IMR-90 (cell line): Measurements from ENCODE around the gene KCTD10. TPM values are rescaled to one million over a fixed set of nuclear protein-coding genes. Genes with fewer than 3 reads are reported as not detected.

Experiments
- ATAC-seq: fragments of 200-7000 bp; cut with Tn5 transposase; 2 replicates; pipeline ENCODE4 v1.9.1; 2020; ENCODE audit warnings: low read depth, mild to moderate bottlenecking, moderate library complexity
- BruUV-seq: library from RNA; stranded (reverse); fragments of 400-500 nt; replicated peaks from 2 replicates; lab custom pipeline; 2021; lab: Mats Ljungman, UMichigan
- CTCF ChIA-PET: fragments of 300-600 bp; formaldehyde crosslinking; extraction: SDS; loops from one replicate; lab custom pipeline; 2021; ENCODE audit warnings: antibody characterized with exemption; lab: Yijun Ruan, JAX
- POLR2A ChIA-PET: fragments of 300-600 bp; sonication (Branson Sonifier 250); formaldehyde crosslinking; loops from one replicate; lab custom pipeline; 2022; ENCODE audit warnings: antibody characterized with exemption; ENCODE audit not compliant: unreplicated experiment; lab: Charles Lee
- DNase-seq: peaks from one replicate; pipeline ENCODE4 v3.0.0; 2013
- H2AFZ ChIP-seq: replicated peaks from 2 replicates; pipeline ENCODE3; 2013; ENCODE audit warnings: low read length, mild to moderate bottlenecking; ENCODE audit not compliant: poor library complexity
- H2AK5ac ChIP-seq: 2 replicates; pipeline ENCODE4 v1.6.1; 2013; ENCODE audit warnings: low read depth, low read length, inconsistent platforms
- H2AK9ac ChIP-seq: replicated peaks from 2 replicates; pipeline ENCODE3; 2013; ENCODE audit warnings: mild to moderate bottlenecking, low read depth, low read length, moderate library complexity; ENCODE audit not compliant: poor library complexity
- H2BK120ac ChIP-seq: 2 replicates; pipeline ENCODE4 v1.6.1; 2013; ENCODE audit warnings: low read depth, low read length, inconsistent platforms
- H2BK15ac ChIP-seq: 3 replicates; pipeline ENCODE4 v1.6.1; 2013; ENCODE audit warnings: low read depth, low read length, inconsistent platforms
- H2BK20ac ChIP-seq: 2 replicates; pipeline ENCODE4 v1.6.1; 2013; ENCODE audit warnings: low read depth, mild to moderate bottlenecking, inconsistent platforms, low read length, moderate library complexity
- H2BK5ac ChIP-seq: 2 replicates; pipeline ENCODE4 v1.6.1; 2013; ENCODE audit warnings: mild to moderate bottlenecking, low read depth, low read length, inconsistent platforms; ENCODE audit not compliant: poor library complexity, severe bottlenecking
- H3K14ac ChIP-seq: replicated peaks from 2 replicates; pipeline ENCODE4 v1.6.1; 2013; ENCODE audit warnings: low read depth, low read length, inconsistent platforms
- H3K18ac ChIP-seq: 2 replicates; pipeline ENCODE4 v1.6.1; 2013; ENCODE audit warnings: low read depth, low read length, control low read depth
- H3K23ac ChIP-seq: 2 replicates; pipeline ENCODE4 v1.6.1; 2013; ENCODE audit warnings: low read depth, low read length, inconsistent platforms
- H3K27ac ChIP-seq: 2 replicates; pipeline ENCODE4 v1.5.1; 2013; ENCODE audit warnings: mild to moderate bottlenecking, control low read depth, low read length; ENCODE audit not compliant: insufficient read depth
- H3K27me3 ChIP-seq: 2 replicates; pipeline ENCODE4 v1.6.1; 2013; ENCODE audit warnings: low read length; ENCODE audit not compliant: control insufficient read depth, insufficient read depth
- H3K36me3 ChIP-seq: 2 replicates; pipeline ENCODE4 v1.6.1; 2013; ENCODE audit warnings: low read length, mixed read lengths; ENCODE audit not compliant: control insufficient read depth, insufficient read depth
- H3K4ac ChIP-seq: 2 replicates; pipeline ENCODE4 v1.6.1; 2013; ENCODE audit warnings: low read depth, low read length, inconsistent platforms
- H3K4me1 ChIP-seq: 2 replicates; pipeline ENCODE4 v1.6.1; 2013; ENCODE audit warnings: low read length, mixed read lengths; ENCODE audit not compliant: control insufficient read depth, insufficient read depth
- H3K4me2 ChIP-seq: 2 replicates; pipeline ENCODE4 v1.6.1; 2013; ENCODE audit warnings: low read depth, mild to moderate bottlenecking, control low read depth, low read length, moderate library complexity
- H3K4me3 ChIP-seq: 2 replicates; pipeline ENCODE4 v1.5.1; 2013; ENCODE audit warnings: low read depth, mild to moderate bottlenecking, control low read depth, low read length, moderate library complexity; ENCODE audit not compliant: insufficient read depth
- H3K56ac ChIP-seq: 2 replicates; pipeline ENCODE4 v1.6.1; 2013; ENCODE audit warnings: low read length, inconsistent platforms; ENCODE audit not compliant: insufficient read depth; ENCODE audit errors: extremely low read depth
- H3K79me1 ChIP-seq, 2 experiments: 2 replicates each; pipeline ENCODE4 v1.6.1; 2013; ENCODE audit warnings: low read length in 2 of 2, inconsistent platforms in 1 of 2, low read depth in 1 of 2
- H3K9ac ChIP-seq: 2 replicates; pipeline ENCODE4 v1.6.1; 2013; ENCODE audit warnings: low read depth, low read length, control low read depth
- H3K9me1 ChIP-seq: 2 replicates; pipeline ENCODE4 v1.6.1; 2013; ENCODE audit warnings: low read length, inconsistent platforms; ENCODE audit not compliant: insufficient read depth
- H3K9me3 ChIP-seq: 2 replicates; pipeline ENCODE4 v1.6.1; 2013; ENCODE audit warnings: low read length; ENCODE audit not compliant: control insufficient read depth, insufficient read depth
- H4K20me1 ChIP-seq: 2 replicates; pipeline ENCODE4 v1.6.1; 2013; ENCODE audit warnings: low read length, inconsistent platforms; ENCODE audit not compliant: insufficient read depth
- H4K5ac ChIP-seq: 2 replicates; pipeline ENCODE4 v1.6.1; 2013; ENCODE audit warnings: mild to moderate bottlenecking, low read depth, low read length, control low read depth
- H4K8ac ChIP-seq, 2 experiments: 2 replicates each; pipeline ENCODE4 v1.6.1; 2013; ENCODE audit warnings: low read depth in 2 of 2, low read length in 2 of 2, control low read depth in 1 of 2, inconsistent platforms in 1 of 2
- H4K91ac ChIP-seq: 2 replicates; pipeline ENCODE4 v1.6.1; 2013; ENCODE audit warnings: low read depth, low read length, inconsistent platforms; ENCODE audit not compliant: insufficient read depth
- CHD1 ChIP-seq: IDR thresholded peaks from 2 replicates; pipeline ENCODE4 v1.6.1; 2012; ENCODE audit warnings: low read depth, low read length, improper control_type of control experiment
- CTCF ChIP-seq: conservative IDR thresholded peaks from 2 replicates; pipeline ENCODE4 v1.5.1; 2012; ENCODE audit warnings: mild to moderate bottlenecking, low read depth, low read length, improper control_type of control experiment
- ELK1 ChIP-seq: fragments of 150-350 bp; IDR thresholded peaks from 2 replicates; pipeline ENCODE4 v1.6.1; 2016; ENCODE audit warnings: low read depth, mild to moderate bottlenecking, low read length, moderate library complexity, borderline replicate concordance
- FOS ChIP-seq: fragments of 150-350 bp; IDR thresholded peaks from 2 replicates; pipeline ENCODE4 v1.6.1; 2016; ENCODE audit warnings: low read depth, low read length
- MAFK ChIP-seq: IDR thresholded peaks from 2 replicates; pipeline ENCODE4 v1.6.1; 2012; ENCODE audit warnings: low read depth, low read length, improper control_type of control experiment
- MAZ ChIP-seq: IDR thresholded peaks from 2 replicates; pipeline ENCODE4 v1.6.1; 2012; ENCODE audit warnings: low read depth, mild to moderate bottlenecking, low read length, improper control_type of control experiment, moderate library complexity, borderline replicate concordance
- MXI1 ChIP-seq: IDR thresholded peaks from 2 replicates; pipeline ENCODE4 v1.6.1; 2012; ENCODE audit warnings: low read depth, mild to moderate bottlenecking, low read length, moderate library complexity, borderline replicate concordance
- NFE2L2 ChIP-seq: fragments of 150-350 bp; IDR thresholded peaks from 2 replicates; pipeline ENCODE4 v1.6.1; 2016; ENCODE audit warnings: low read depth, mild to moderate bottlenecking, low read length
- POLR2A ChIP-seq: IDR thresholded peaks from 2 replicates; pipeline ENCODE4 v1.6.1; 2012; ENCODE audit warnings: mild to moderate bottlenecking, low read depth, low read length
- RAD21 ChIP-seq: IDR thresholded peaks from 2 replicates; pipeline ENCODE4 v1.6.1; 2012; ENCODE audit warnings: low read length, improper control_type of control experiment
- RCOR1 ChIP-seq: IDR thresholded peaks from 2 replicates; pipeline ENCODE4 v1.6.1; 2012; ENCODE audit warnings: mild to moderate bottlenecking, low read length, improper control_type of control experiment; ENCODE audit not compliant: insufficient replicate concordance
- RFX5 ChIP-seq: IDR thresholded peaks from 2 replicates; pipeline ENCODE4 v1.8.0; 2012; ENCODE audit warnings: low read depth, mild to moderate bottlenecking, low read length, moderate library complexity
- SMC3 ChIP-seq: fragments of 150-350 bp; IDR thresholded peaks from 2 replicates; pipeline ENCODE4 v1.6.1; 2016; ENCODE audit warnings: low read depth, mild to moderate bottlenecking, antibody characterized with exemption, low read length, moderate library complexity
- USF2 ChIP-seq: fragments of 150-350 bp; IDR thresholded peaks from 2 replicates; pipeline ENCODE4 v1.6.1; 2017; ENCODE audit warnings: mild to moderate bottlenecking, antibody characterized with exemption, low read length, low read depth
- WGBS, 2 experiments: methylation state at CpG; one replicate each; pipeline versions ENCODE4 v1.1.5 to v1.1.7; 2013; ENCODE audit warnings: missing lambda C conversion rate in 2 of 2; ENCODE audit not compliant: insufficient read length in 1 of 2; ENCODE audit errors: extremely low coverage in 2 of 2; 5-methylcytosine and 5-hydroxymethylcytosine counted together
- dilution Hi-C: fragments of 300-500 bp; cut with HindIII; formaldehyde crosslinking; loops from one replicate; pipeline ENCODE4 v1.14.3; 2018; ENCODE audit warnings: low sequenced_read_pairs; ENCODE audit not compliant: unreplicated experiment
- in situ Hi-C: fragments of 300-500 bp; cut with MboI; formaldehyde crosslinking; loops from 3 replicates; pipeline ENCODE4 v1.14.3; 2019; ENCODE audit warnings: low sequenced_read_pairs, inconsistent platforms, mixed read lengths
- intact Hi-C: fragments of 100-400 bp; cut with micrococcal nuclease; formaldehyde crosslinking; loops from 2 replicates; pipeline ENCODE4 v1.10.0; 2022
- polyA plus RNA-seq, 3 experiments: library from polyadenylated mRNA; depleted of rRNA; stranded (reverse); fragments of >200 nt; gene quantifications; 2 replicates each; pipeline ENCODE4 v1.2.3, GENCODE V29; 2012; ENCODE audit warnings: low replicate concordance in 1 of 3
- total RNA-seq: library from RNA; depleted of rRNA; stranded (reverse); fragments of >200 nt; gene quantifications from 2 replicates; pipeline ENCODE4 v1.2.3, GENCODE V29; 2012

Gene KCTD10
- total and polyA plus RNA-seq, 2 of the 4 experiments (the other 2 are of a cell fraction), result 72.1 to 88.4 TPM

- CTCF ChIA-PET, result interaction anchor here (0.6 kb wide), 2 partner anchors 81 to 282 kb away, joined by 3 read pairs; no protein-coding TSS in a partner anchor
- no TSS peak for BruUV-seq
- Histone ChIP-seq H3K18ac (no peak overlapping the region), H2AK9ac (no peak overlapping the region), H3K27ac (no peak overlapping the region), H3K9me3 (no peaks in the 10 kb centered on the region), H3K56ac (no peak overlapping the region), H4K91ac (no peak overlapping the region), H4K20me1 (0 out of 2 replicates have a peak, but pooled peaks cover 3% of the 10 kb centered on the region), H4K8ac (no peak overlapping the region), H3K4me3 (no peak overlapping the region), H3K4me2 (no peak overlapping the region), H2AFZ (no peak overlapping the region), H3K79me1 (no peaks in the 10 kb centered on the region), H3K36me3 (peaks cover 54% of the 10 kb centered on the region), H3K23ac (no peak overlapping the region), H3K4ac (no peak overlapping the region), H3K4me1 (peaks cover 1% of the 10 kb centered on the region), H3K27me3 (no peaks in the 10 kb centered on the region), H3K9me1 (0 out of 2 replicates have a peak, but pooled peaks cover 3% of the 10 kb centered on the region), H2AK5ac (no peak overlapping the region), H2BK5ac (no peak overlapping the region), H4K5ac (no peak overlapping the region), H2BK20ac (no peak overlapping the region), H2BK15ac (no peak overlapping the region), H2BK120ac (no peak overlapping the region), H3K9ac (no peak overlapping the region), H3K14ac (no peak overlapping the region)
- POLR2A ChIA-PET, result no interaction called here
- in situ Hi-C loops (no loop called here), intact Hi-C loops (no loop called here), dilution Hi-C loops (no loop called here)
- DNase-seq, result peak; percentile 11
- no peak for ATAC-seq
- 78% methylated on average over 2 of the region's 4 CpGs; no CpG with 5 or more reads in 1 of the 2 experiments for WGBS, 2 experiments
- no peak for TF ChIP-seq SMC3
- TF ChIP-seq MAZ, result no peak
- no peak for TF ChIP-seq MXI1
- TF ChIP-seq MAFK, result no peak
- no peak for TF ChIP-seq NFE2L2
- TF ChIP-seq CHD1, result no peak
- TF ChIP-seq RAD21, result no peak
- no peak for TF ChIP-seq USF2
- no peak for TF ChIP-seq CTCF
- no peak for TF ChIP-seq FOS
- no peak for TF ChIP-seq POLR2A
- TF ChIP-seq RCOR1, result no peak
- TF ChIP-seq RFX5, result no peak
- no peak for TF ChIP-seq ELK1
Measured at GRCh38 chr12:109513977-109514376, 36.9 kb upstream of the KCTD10 start.
